ENCODE measurements around the gene DENND11.
"Not testable (repeated sequence)": the region's sequence is repeated elsewhere in the genome, so short reads cannot be mapped to it uniquely, and the experiment has no call there.

Gene DENND11

DNA sequence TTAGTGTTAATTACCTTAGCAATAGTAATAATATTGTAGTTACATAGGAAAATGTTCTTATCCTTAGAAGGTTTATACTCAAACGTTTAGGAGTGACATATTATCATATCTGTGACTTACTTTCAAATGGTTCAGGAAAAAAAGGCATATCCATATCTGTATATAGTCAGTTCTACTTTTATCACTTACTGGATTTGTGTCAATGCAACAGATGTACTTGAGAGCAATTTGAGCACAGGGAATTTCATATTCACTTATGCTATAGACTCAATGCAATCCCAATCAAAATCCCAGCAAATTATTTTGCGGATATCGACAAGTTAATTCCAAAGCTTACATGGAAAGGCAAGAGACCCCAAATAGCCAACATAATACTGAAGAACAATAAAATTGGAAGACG lies 10.0 kb downstream of the DENND11 start:
- H3K27ac ChIP-seq: no peak overlapping the region
- TF ChIP-seq ZFX (IDR thresholded peaks at IDR 0.05; ENCODE audit: borderline replicate concordance) (no peak), CTCF (IDR thresholded peaks at IDR 0.05) (no peak)

DNA sequence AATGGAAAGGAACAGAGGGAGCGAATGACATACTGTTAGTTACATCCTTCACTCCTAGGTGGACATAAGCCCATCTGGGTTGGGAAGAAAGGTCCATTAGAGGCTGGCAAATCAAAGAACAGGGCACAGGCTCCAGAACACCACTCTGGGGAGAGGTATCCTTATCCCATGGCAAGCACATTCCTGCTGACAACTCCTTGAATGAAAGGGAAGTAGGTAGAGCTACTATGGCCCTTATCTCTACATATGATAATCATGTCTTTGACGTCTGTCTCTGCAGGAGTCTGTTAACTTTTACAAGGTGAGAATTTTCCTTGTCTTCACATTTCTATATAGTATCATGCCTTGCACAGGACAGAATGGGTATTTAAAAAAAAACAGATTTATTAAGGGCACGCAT lies 10.4 kb downstream of the DENND11 start:
- no peak overlapping the region for H3K27ac ChIP-seq
- TF ChIP-seq ZFX (IDR thresholded peaks at IDR 0.05; ENCODE audit: borderline replicate concordance): no peak
- TF ChIP-seq CTCF (IDR thresholded peaks at IDR 0.05): no peak

DNA sequence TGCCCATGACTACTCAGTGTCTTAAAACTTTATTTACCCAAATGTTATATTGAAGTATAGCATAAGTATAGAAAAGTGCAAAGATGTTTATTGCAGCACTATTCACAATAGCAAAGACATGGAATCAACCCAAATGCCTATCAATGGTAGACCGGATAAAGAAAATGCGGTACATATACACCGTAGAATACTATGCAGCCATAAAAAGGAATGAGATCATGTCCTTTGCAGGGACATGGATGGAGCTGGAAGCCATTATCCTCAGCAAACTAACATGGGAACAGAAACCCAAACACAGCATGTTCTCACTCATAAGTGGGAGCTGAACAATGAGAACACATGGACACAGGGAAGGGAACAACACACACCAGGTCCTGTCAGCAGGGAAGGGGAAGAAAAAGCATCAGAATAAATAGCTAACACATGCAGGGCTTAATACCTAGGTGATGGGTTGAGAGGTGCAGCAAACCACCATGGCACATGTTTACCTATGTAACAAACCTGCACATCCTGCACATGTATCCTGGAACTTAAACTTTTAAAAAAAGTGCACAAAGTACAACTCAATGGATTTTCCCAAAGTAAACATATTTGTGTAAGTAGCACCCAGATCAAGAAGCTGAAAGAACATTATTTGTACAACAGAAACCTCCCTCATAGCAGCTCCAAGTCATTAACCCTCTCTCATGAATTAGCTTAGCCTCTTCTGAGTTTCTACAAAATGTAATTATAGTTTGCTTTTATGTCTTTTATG lies 12.7 kb downstream of the DENND11 start:
- not testable (repeated sequence) for H3K27ac ChIP-seq

DNA sequence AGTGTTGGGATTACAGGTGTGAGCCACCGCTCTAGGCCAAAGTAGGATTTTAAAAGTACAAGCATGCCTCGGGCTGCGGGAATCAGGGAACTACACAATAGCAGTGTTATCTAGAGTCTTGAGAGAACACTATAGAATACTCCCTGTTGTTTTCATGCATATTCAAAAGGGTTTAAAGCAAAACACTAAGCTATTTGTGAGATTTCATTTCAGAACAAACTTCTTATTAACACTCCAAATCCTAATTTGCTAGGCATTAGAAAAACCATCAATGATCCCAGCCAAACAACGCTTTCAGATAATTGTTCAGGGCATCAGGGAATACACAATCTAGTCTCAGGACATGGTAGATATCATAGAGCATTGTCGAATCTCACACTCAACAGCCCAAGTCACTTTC lies 13.9 kb downstream of the DENND11 start:
- no peak overlapping the region for H3K27ac ChIP-seq
- no peak for TF ChIP-seq CTCF (IDR thresholded peaks at IDR 0.05)

- H3K27ac ChIP-seq: no peak overlapping the region
- TF ChIP-seq CTCF (IDR thresholded peaks at IDR 0.05) (no peak), ZFX (IDR thresholded peaks at IDR 0.05; ENCODE audit: borderline replicate concordance) (no peak)
Measured at GRCh38 chr7:141686670-141687069, 15.3 kb downstream of the DENND11 start.

DNA sequence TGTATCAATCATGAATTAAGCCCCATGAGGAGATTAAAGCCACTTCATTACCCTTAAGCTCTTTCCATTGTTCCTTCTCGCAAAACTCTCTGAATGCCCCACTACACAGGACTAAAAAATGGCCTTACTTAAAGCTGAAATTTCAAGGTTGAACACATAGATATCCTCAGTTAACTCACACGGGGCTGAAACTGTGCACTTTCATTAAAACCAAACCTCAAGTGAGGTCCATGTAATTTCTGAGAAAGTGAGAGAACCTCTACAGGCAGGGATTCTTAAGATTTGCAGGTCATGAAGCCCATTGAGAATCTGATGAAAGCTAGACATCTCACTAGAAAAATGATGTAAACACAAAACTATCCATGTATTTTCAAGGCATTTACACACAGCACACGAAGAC lies 15.9 kb downstream of the DENND11 start:
- H3K27ac ChIP-seq: no peak overlapping the region
- TF ChIP-seq ZFX (IDR thresholded peaks at IDR 0.05; ENCODE audit: borderline replicate concordance) (no peak), CTCF (IDR thresholded peaks at IDR 0.05) (no peak)

GRCh38 chr7:141685285-141686023 lies 16.5 kb downstream of the DENND11 start:
- TF ChIP-seq ZFX (IDR thresholded peaks at IDR 0.05; ENCODE audit: borderline replicate concordance) (no peak), CTCF (IDR thresholded peaks at IDR 0.05) (no peak)
- H3K27ac ChIP-seq: no peak overlapping the region
